ENCODE measurements around the gene STPG2. TPM values are rescaled to one million over a fixed set of nuclear protein-coding genes. Genes with fewer than 3 reads are reported as not detected.

The STPG2 gene
- total RNA-seq, 8 experiments from 2014 or later = 0.05 to 0.93 (median 0.35) TPM; not detected in 1

- H3K27ac ChIP-seq = no peak overlapping the region
- no peak overlapping the region for H3K4me3 ChIP-seq
- WGBS, 10 experiments = 0 to 96% (median 67%) methylated on average over 2 of the region's 2 CpGs
- ATAC-seq (replicated peaks in 6 of 8) = no peak
- no peaks in the 10 kb centered on the region for H3K4me1 ChIP-seq (replicated peaks in 1 of 2)
- in situ Hi-C loops (cut with MboI; ENCODE audit: low pct_unique_long_range_greater_than_20kb in 2 of 9, low sequenced_read_pairs in 9 of 9, unreplicated experiment in 9 of 9) = no loop called here
Observed at GRCh38 chr4:97548186-97548585, 595.1 kb downstream of the STPG2 start.

DNA sequence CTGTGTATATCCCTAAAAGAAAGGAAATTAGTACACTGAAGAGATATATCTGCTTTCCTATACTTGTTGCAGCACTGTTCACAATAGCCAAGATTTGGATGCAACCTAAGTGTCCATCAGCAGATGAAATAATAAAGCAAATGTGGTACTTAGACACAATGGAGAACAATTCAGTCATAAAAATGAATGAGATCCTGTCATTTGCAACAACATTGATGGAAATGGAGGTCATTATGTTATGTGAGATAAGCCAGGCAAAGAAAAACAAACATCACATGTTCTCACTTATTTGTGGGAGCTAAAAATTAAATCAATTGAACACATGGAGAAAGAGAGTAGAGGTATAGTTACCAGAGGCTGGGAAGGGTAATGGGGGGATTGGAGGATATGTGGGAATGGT, 611.9 kb downstream of the STPG2 start:
- in situ Hi-C loops (cut with MboI; ENCODE audit: low pct_unique_long_range_greater_than_20kb in 2 of 9, low sequenced_read_pairs in 9 of 9, unreplicated experiment in 9 of 9) = no loop called here
- Histone ChIP-seq H3K27ac (no peak overlapping the region), H3K4me1 (replicated peaks in 1 of 2) (no peaks in the 10 kb centered on the region), H3K4me3 (no peak overlapping the region)
- ATAC-seq (replicated peaks in 6 of 8) = no peak

DNA sequence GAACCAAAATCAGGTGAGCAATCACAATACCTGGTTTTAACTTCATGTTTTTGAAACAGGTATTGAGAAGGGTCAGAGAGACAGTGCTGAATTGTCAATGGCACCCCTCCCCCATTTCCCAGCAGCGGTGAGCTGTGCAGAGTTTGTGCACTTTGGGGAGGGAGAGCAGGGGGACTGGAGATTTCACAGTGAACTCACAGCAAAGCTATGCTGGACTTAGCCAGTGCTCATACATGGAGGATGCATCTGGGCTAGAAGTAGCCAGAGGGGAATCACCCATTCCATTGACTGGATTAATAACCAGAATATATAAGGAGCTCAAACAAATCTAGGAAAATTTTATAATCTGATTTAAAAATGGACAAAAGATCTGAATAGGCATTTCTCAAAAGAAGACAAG, 612.6 kb downstream of the STPG2 start:
- H3K27ac ChIP-seq = no peak overlapping the region
- WGBS, 10 experiments = 0 to 83% (median 60%) methylated on average over 1 of the region's 1 CpG; no CpG with 5 or more reads in 5 of the 10 experiments
- no peak for ATAC-seq (replicated peaks in 6 of 8)
- H3K4me1 ChIP-seq (replicated peaks in 1 of 2) = no peaks in the 10 kb centered on the region
- in situ Hi-C loops (cut with MboI; ENCODE audit: low pct_unique_long_range_greater_than_20kb in 2 of 9, low sequenced_read_pairs in 9 of 9, unreplicated experiment in 9 of 9) = no loop called here
- H3K4me3 ChIP-seq = no peak overlapping the region

- H3K4me1 ChIP-seq (replicated peaks in 1 of 2) = no peaks in the 10 kb centered on the region
- no peak overlapping the region for H3K4me3 ChIP-seq
- in situ Hi-C loops (cut with MboI; ENCODE audit: low pct_unique_long_range_greater_than_20kb in 2 of 9, low sequenced_read_pairs in 9 of 9, unreplicated experiment in 9 of 9) = no loop called here
- ATAC-seq (replicated peaks in 6 of 8) = peak in 1 of 8 experiments; percentile 22
- WGBS, 10 experiments = 0 to 100% (median 59%) methylated on average over 1 to 3 of the region's 3 CpGs; no CpG with 5 or more reads in 1 of the 10 experiments
- no peak overlapping the region for H3K27ac ChIP-seq
Observed at GRCh38 chr4:97525236-97525635, 618.0 kb downstream of the STPG2 start.

DNA sequence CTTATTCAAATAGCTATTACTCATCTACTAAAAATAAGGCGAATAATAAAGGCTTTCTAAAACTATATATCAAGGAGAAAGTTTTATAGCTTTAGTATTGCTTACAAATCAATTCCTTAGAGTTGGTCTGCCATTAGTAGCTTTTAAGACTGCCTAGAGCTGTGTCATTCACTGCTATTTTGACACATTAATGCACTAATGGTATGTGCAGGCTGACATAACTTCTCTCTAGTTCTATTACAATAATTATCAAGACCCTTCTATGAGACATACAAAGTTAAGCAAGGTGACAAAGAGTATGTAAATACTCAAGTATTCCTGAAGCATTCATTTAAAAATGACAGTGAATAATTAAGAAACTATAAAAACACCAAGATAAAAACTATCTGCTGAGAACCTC, 625.3 kb downstream of the STPG2 start:
- peak in 5 of 8 experiments; percentile 79 to 98 (median 92) for ATAC-seq (replicated peaks in 6 of 8)
- no peak overlapping the region for H3K4me3 ChIP-seq
- in situ Hi-C loops (cut with MboI; ENCODE audit: low pct_unique_long_range_greater_than_20kb in 2 of 9, low sequenced_read_pairs in 9 of 9, unreplicated experiment in 9 of 9) = no loop called here
- H3K4me1 ChIP-seq (replicated peaks in 1 of 2) = peaks cover 0 to 15% of the 10 kb centered on the region in 2 donors
- no peak overlapping the region for H3K27ac ChIP-seq
- WGBS, 10 experiments = 0 to 100% (median 40%) methylated on average over 1 of the region's 1 CpG; no CpG with 5 or more reads in 1 of the 10 experiments

DNA sequence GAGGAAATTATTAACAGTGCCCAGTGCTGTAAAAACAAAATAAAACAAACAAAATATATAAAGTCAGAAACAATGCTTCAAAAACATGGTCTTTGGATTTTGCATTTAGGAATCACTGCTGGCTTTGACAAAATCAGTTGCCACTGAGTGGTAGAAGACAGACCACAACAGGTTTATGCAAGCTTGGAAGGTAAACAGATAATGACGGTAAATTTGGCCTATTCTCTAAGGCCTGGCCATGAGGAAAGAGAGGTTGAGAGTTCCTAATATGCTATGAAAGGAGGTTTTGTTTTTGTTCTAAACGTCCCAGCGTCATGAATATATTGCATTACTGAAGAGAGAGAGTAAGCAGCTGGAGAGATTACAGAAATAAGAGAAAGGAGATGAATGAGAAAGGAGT, 629.4 kb downstream of the STPG2 start:
- H3K4me1 ChIP-seq (replicated peaks in 1 of 2) = peaks cover 0 to 15% of the 10 kb centered on the region in 2 donors
- 28 to 85% (median 63%) methylated on average over 2 to 3 of the region's 3 CpGs for WGBS, 10 experiments
- H3K27ac ChIP-seq = no peak overlapping the region
- ATAC-seq (replicated peaks in 6 of 8) = no peak
- in situ Hi-C loops (cut with MboI; ENCODE audit: low pct_unique_long_range_greater_than_20kb in 2 of 9, low sequenced_read_pairs in 9 of 9, unreplicated experiment in 9 of 9) = no loop called here
- no peak overlapping the region for H3K4me3 ChIP-seq

Other genes with a start within 250 kb of the STPG2 start
- gene RAP1GDS1, start 117.9 kb upstream of the STPG2 start, total RNA-seq = 10 to 100 TPM; 25.0 to 79.3 (median 63.8) TPM